ENCODE results near the gene CACTIN. TPM values are rescaled to one million over a fixed set of nuclear protein-coding genes. Genes with fewer than 3 reads are reported as not detected.
"Not testable (repeated sequence)": the region's sequence is repeated elsewhere in the genome, so short reads cannot be mapped to it uniquely, and the experiment has no call there.

The CACTIN gene
- total RNA-seq, 1 donor, result 48.2 TPM

DNA sequence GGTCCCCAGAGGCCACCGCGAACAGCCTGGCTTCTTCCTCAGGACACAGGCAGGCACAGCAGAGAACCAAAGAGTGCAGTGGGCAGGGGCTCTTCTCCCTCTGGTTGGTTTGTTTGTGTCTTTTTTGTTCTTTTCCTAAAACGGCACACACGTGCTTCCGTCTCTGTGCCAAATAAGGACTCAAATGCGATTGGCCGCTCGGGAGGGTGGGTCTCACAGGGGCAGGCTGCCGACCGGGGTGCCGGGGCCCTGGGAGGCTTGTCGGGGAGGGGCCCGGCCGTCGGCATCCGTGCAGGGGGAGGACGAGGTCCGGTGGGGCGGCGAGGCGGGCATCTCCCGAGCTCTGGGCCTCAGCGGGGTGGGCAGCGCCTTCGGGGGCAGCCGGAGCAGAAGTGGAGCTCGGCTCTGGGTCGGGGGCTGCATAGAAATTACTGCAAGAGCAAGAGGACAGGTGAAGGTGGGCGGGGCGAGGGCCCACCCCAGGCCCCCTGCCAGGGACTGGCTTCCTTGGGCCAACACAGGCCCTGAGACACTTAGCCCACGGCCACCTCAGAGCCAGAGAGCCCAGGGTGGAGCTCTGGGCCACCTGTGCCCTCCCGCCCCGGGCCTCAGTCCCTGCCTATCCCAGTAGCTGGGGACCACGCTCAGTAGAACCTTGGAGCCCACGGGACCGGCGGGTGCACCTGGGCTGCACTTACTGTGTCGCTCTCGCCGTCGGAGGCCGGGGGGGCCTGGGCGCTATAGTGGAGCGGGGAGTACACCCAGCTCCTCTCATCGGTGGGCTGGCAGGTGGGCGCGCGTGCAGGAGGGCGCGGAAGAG is 6.4 kb upstream of the CACTIN start:
- no peak for DNase-seq (ENCODE audit: low read depth in 2 of 3, low spot score in 2 of 3)

DNA sequence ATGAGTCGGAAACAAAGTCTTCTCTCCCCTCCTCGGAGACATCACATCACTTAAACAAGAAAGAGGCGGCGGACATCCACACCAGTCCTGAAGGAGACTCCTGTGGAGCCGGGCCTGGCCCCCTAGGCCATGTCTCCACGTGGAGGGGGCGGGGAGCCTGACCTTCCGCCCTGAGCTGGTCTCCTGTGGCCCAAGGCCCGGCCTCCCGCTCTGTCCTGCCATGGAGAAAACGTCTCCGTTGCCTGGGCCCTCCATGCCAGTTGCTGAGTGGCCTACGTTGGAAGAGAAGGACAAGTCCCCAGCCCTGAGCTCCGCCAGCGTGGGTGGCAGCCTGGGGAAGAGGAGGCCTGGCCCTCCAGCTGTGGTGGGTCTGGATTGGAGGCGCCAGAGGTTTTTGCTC is 5.5 kb upstream of the CACTIN start:
- DNase-seq (ENCODE audit: low read depth in 2 of 3, low spot score in 2 of 3), result no peak

GRCh38 chr19:3631053-3631861 is 4.7 kb upstream of the CACTIN start:
- DNase-seq (ENCODE audit: low read depth in 2 of 3, low spot score in 2 of 3), result no peak

DNA sequence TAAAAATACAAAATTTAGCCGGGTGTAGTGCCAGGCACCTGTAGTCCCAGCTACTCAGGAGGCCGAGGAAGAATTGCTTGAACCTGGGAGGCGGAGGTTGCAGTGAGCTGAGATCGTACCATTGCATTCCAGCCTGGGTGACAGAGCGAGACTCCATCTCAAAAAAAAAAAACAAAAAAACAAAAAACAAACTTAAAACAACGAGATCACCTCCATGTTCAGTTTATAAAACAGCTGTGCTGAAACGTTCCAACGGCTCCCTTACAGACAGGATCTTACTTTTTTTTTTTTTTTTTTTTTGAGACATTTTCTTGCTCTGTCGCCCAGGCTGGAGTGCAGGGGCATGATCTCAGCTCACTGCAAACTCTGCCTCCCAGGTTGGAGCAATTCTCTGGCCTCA is 2.2 kb upstream of the CACTIN start:
- DNase-seq (ENCODE audit: low read depth in 2 of 3, low spot score in 2 of 3), result not testable (repeated sequence)

- DNase-seq (ENCODE audit: low read depth in 2 of 3, low spot score in 2 of 3), result no peak
Measured at GRCh38 chr19:3627351-3627723, 747 bp upstream of the CACTIN start.

DNA sequence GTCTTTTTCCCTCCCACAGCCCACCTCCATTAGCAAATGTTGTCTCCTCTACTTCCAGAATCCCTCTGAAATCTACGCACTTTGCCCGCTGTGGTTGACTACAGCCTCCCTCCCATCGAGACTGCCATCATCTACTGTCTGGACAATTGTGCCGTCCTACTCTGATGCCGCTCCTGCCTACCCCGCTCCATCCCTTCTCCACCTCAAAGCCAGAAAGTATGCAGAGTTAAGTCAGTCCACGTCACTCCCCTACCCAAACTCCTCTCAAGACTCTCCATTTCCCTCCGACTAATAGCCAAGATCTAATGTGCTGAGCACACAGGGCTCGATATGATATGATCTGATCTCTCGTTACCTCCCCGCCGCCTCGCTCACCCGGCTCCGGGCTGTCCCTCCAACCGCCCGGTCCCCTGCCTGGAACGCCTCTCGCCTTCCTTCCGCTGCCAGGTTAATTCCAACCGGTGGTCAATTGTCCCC is 556 bp downstream of the CACTIN start:
- no peak for DNase-seq (ENCODE audit: low read depth in 2 of 3, low spot score in 2 of 3)

DNA sequence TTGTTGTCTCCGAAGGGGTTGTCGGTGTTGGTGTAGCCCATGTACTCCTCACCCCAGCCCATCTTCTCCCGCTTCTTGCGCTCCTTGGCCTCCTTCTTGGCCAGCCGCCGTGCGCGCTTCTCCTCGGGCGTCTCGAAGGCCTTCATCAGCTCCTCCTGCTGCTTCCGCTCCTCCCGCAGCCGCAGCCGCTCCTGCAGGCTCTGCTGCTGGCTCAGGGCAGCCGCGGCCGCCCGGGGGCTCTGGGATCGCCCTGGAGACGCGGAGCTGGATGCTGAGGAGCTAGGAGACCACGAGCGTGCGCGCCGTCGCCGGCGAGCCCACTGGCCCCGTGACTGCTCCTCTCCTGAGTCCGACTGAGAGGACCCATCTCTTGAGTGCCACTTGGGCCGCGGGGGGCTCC is 2.9 kb downstream of the CACTIN start:
- no peak for DNase-seq (ENCODE audit: low read depth in 2 of 3, low spot score in 2 of 3)

- DNase-seq (ENCODE audit: low read depth in 2 of 3, low spot score in 2 of 3), result no peak
Measured at GRCh38 chr19:3622224-3622623, 4.4 kb downstream of the CACTIN start.

- no peak for DNase-seq (ENCODE audit: low read depth in 2 of 3, low spot score in 2 of 3)
Measured at GRCh38 chr19:3621689-3622088, 4.9 kb downstream of the CACTIN start.

DNA sequence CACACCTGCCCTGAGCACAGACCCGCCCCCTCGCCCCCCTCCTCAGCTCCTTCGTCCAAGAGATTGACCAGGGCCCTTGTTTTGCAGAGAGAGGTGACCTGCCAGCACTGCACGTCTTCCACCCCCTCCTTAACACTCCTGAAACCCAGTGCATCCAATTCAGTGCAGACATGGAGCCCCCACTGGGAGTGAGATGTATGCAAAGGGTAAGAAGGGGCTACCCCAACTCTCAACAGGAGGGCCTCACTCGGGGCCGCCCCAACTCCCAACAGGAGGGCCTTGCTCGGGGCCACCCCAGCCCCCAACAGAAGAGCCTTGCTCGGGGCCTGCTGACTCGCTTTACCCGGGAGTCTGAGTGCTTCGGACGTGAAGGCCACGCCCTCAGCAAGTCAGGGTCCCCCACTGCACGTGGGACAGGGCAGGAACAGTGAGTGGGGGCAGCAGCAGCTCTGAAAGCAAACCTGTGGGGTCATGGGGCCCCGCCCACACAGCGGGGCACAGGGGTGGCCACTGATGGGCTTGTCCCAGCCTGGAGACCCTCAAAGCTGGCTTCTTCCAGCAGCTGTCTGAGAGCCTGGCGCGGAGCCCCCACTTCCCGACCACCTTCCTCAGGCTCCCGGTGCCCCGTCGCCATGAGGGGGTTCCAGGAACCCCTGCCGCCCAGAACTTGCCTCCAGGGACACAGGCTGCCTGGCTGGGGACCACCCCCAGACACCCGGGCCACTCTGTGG is 5.6 kb downstream of the CACTIN start:
- no peak for DNase-seq (ENCODE audit: low read depth in 2 of 3, low spot score in 2 of 3)

- no peak for DNase-seq (ENCODE audit: low read depth in 2 of 3, low spot score in 2 of 3)
Measured at GRCh38 chr19:3620145-3620816, 6.3 kb downstream of the CACTIN start.

GRCh38 chr19:3619631-3620012 is 7.0 kb downstream of the CACTIN start:
- DNase-seq (ENCODE audit: low read depth in 2 of 3, low spot score in 2 of 3), result no peak

GRCh38 chr19:3618811-3619630 is 7.6 kb downstream of the CACTIN start:
- DNase-seq (ENCODE audit: low read depth in 2 of 3, low spot score in 2 of 3), result no peak

DNA sequence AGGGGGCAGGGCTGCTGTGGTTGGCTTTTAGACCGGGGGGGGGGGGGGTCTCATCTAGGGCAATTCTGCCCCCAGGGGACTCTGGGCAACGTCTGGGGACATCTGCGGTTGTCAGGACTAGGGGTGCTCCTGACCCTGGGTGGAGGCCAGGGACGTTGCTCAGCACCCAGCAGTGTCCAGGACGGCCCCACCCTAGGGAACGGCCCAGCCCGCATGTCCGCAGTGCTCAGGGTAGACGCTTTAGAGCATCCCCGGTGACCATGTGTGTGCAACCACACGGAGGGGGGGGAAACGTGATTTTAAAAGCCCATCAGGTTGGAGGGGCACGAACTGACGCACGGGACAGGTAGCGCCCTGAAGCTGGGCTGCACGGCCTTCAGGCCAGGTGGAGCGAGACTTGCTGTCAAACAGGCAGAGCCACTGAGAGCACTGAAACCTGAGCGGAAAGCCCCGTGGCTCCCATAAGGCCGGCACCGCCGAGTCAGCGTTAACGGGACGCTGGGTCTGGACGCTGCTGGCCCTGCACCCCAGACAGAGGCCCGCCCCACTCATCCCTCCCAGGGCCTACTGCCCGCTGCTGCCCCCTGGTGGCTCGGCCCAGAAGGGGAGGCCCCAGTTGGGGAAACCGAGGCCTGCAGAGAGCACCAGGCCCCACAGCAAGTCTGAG is 8.3 kb downstream of the CACTIN start:
- peak in 1 of 3 donors; percentile 52 for DNase-seq (ENCODE audit: low read depth in 2 of 3, low spot score in 2 of 3)

- DNase-seq (ENCODE audit: low read depth in 2 of 3, low spot score in 2 of 3), result peak in 2 of 3 donors; percentile 68 to 82
Measured at GRCh38 chr19:3617463-3617862, 9.1 kb downstream of the CACTIN start.

DNA sequence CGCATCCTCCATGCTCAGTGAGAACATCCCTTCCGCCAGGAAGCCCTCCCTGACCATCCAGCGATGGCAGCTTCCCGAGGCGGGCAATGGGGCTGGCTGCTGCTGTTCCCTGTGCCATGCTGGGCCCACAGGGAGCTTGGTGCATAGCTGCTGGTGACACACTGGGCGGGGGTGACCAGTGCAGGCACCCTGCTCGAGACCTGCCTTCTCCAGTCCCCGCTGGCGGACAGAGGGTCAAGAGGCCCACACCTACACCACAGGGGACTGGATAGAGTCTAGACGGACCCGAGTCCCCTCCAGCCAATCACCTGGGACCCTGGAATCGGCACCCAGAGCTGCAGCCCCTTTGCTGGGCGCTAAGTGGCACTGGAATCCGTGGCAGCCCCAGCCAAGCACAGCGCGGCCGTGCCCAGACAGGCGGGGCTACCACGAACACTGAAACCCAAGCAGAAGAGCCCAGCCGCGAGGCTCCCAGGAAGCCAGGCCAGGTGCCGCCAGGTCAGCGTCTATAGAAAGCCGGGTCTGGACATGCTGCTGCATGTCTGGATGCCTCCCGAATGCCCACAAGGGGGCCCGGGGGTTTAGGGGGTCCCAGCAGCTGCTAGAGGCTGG is 11.0 kb downstream of the CACTIN start:
- DNase-seq (ENCODE audit: low read depth in 2 of 3, low spot score in 2 of 3), result no peak

GRCh38 chr19:3614858-3615505 is 11.6 kb downstream of the CACTIN start:
- no peak for DNase-seq (ENCODE audit: low read depth in 2 of 3, low spot score in 2 of 3)

Measured in hematopoietic multipotent progenitor cell (in vitro differentiated cells).